Measurements from ENCODE around the gene SLC7A10.
"Not testable (repeated sequence)": the region's sequence is repeated elsewhere in the genome, so short reads cannot be mapped to it uniquely, and the experiment has no call there.

SLC7A10 gene

DNA sequence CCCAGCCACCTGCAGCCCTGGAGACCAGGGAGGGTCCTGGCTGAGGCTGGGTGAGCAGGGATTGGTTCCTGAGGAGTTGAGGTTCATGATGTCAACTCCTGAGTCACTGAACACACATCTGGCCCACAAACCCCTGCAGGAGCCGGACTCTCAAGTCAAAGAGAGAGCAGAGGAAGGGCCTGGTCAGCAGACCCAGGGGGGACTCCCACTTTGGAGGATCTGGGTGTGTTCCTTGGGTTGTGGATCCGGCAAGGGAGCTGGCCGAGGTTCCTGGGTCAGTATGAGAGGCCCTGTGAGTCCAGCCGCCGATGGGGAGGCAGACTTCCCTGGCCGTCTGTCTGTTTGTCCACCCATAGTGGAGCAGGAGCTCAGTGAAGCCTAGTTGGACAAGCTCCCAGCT is 4.0 kb downstream of the SLC7A10 start:
- DNase-seq (ENCODE audit: extremely low spot score, insufficient read length, low read depth) = no peak
- FAIRE-seq = no peak

DNA sequence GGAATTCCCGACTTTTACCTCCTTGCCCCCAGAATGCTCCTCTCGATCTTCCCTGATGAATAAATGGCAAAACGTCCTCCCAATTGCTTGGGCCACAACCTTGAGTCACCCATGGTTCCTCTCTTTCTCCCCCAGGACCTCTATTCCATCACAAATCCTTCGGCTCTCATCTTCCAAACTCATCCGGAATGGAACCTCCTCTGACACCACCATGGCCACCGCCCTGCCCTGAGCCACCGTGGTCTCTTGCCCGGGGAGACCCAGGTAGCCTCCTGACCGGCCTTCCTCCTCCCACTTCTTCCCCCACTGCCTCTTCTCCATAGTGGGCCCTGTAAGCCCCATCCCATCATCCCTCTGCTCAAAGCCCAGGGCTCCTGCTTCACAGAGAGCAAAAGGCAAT is 4.9 kb downstream of the SLC7A10 start:
- FAIRE-seq = no peak
- DNase-seq (ENCODE audit: extremely low spot score, insufficient read length, low read depth) = no peak

DNA sequence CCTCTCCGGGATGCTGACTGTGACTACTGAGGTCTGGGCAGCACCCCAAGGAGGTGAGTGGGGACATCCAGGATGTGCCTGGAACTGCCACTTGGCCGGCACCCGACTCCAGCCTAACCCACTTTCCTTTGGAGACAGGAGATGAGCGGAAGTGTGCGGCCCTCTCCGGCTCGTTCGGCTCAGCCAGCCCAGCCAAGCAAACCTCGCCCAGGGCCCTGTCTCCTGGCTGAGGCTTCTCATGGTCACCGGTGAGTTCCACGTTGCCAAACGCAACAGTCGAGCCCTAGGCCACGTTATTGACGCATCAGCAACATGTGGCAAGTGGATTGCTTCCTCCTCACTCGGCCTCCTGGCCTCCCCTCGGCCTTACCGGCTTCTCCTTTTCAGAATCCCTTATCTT is 5.5 kb downstream of the SLC7A10 start:
- FAIRE-seq (no peak), DNase-seq (ENCODE audit: extremely low spot score, insufficient read length, low read depth) (no peak)

DNA sequence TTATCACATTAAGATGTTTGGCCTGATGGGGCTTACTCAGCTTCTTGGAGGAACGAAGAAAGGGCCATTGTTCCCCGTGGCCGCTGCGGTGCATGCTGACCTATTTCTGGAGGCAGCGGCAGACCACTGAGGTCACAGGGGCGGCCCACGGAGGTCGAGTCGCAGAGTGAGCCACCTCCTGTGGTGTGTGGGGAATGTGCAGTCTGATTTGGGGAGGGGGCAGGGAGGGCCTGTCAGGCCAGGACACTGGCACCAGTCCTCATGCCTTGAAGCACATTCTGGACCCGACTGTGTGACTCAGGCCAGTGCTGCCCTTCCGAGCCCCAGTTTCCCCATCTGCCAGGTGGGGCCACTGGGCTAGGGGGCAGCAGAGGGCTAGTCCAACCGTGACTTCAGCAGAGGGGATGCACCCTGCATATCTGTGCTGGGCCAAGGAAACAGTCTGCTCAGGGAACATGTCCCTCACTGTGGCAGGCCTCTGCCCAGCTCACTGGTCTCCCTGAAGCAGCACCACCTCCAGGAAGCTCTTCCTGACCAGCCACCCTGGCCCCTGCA is 6.3 kb downstream of the SLC7A10 start:
- no peak for FAIRE-seq
- no peak for DNase-seq (ENCODE audit: extremely low spot score, insufficient read length, low read depth)

DNA sequence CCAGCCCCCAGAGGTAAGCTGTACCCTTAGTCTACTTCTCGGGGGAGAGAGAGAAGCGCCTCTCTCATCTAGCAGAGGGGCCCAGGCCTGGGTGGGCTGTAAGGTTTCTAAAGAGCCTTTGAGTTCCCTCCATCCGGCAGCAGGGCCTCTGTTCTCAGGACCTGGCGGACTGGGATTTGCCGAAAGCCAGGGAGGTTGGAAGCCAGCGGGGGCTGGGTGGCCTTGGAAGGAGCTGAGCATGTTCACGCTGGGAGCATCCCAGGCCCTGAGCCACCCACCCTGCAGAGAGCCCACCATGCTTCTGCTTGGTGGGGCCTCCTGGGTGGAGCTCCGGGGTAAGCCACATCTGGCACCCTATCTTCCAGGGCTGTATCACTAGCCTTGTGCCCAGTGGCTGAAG is 7.8 kb downstream of the SLC7A10 start:
- no peak for FAIRE-seq

DNA sequence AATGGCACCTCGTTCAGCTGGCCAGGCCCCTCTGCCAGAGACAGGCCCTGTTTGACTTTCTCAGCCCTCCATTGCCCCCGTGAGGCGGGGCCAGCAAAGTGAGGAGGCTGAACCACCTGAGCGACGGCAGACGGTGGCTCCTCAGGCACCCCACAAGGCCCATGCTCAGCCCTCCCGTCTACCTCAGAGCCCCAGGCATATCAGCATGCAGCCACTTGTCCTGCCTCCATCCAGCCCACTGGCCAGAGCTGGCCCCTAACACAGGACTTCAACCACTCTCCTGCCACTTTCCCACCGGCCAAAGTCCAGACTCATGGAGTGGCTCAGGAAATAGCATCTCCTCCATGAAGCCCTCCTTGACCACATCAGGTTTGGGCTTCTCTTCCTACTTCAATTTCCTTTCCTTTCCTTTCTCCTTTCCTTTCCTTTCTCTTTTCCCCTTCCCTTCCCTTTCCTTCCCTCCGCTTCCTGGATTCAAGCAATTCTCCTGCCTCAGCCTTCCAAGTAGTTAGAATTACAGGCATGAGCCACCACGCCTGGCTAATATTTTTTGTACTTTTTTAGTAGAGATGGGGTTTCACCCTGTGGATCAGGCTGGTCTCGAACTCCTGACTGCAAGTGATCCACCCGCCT is 9.3 kb downstream of the SLC7A10 start:
- no peak for FAIRE-seq

More for the DNA sequence above, 7.8 kb downstream of the SLC7A10 start:
- no peak for DNase-seq (ENCODE audit: extremely low spot score, insufficient read length, low read depth)

DNA sequence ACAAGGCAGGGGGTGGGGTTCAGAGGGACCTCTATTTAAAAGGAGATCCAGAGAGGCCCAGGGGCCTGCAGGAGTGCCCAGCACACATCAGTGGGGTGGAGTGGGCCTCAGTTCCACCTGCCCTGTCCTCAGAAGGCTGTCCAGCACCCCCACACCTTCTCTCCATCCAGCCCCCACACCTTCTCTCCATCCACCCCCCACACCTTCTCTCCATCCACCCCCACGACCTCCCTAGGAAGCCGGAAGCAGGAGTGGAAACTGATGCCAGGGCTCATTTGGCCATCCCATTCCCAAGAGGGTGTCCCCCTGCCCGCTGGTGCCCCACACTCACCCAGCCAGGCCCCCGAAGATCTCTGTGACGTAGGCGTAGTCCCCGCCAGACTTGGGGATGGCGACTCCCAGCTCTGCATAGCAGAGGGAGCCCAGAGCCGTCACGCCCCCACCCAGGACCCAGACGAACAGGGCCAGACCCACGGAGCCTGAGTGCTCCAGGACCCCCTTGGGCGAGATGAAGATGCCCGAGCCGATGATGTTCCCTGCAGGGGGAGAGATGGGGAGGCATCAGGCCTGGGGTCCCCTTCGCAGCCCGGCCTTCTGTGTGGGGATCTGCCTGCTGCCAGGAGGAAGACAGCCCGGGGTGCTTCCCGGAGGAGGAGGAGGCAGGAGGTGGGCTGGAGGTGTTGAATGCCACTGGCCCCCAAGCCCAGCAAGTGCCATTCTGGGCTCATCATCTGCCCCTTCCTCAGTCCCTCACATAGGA is 10.0 kb downstream of the SLC7A10 start:
- FAIRE-seq (no peak), DNase-seq (ENCODE audit: extremely low spot score, insufficient read length, low read depth) (no peak)

More for the DNA sequence above, 9.3 kb downstream of the SLC7A10 start:
- no peak for DNase-seq (ENCODE audit: extremely low spot score, insufficient read length, low read depth)

DNA sequence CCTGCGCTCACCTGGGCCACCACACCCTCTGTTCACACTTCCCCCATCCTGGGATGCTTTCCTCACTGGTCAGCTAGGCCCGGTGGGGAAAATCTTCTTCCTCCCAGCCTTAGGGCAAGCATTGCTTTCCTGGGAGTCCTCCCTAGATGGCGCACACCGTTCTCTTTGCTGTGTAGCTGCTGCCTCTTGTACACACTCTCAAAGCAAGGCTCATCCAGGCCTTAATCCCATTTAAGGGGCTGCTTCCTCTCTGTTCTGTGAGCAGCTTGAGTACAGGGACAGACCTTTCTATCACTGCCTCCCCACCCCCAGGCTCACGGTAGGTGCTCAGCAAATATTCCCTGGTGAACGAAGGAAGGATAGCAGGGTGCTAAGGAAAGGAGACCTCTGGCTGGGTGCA is 11.1 kb downstream of the SLC7A10 start:
- DNase-seq (ENCODE audit: extremely low spot score, insufficient read length, low read depth) (no peak), FAIRE-seq (no peak)

DNA sequence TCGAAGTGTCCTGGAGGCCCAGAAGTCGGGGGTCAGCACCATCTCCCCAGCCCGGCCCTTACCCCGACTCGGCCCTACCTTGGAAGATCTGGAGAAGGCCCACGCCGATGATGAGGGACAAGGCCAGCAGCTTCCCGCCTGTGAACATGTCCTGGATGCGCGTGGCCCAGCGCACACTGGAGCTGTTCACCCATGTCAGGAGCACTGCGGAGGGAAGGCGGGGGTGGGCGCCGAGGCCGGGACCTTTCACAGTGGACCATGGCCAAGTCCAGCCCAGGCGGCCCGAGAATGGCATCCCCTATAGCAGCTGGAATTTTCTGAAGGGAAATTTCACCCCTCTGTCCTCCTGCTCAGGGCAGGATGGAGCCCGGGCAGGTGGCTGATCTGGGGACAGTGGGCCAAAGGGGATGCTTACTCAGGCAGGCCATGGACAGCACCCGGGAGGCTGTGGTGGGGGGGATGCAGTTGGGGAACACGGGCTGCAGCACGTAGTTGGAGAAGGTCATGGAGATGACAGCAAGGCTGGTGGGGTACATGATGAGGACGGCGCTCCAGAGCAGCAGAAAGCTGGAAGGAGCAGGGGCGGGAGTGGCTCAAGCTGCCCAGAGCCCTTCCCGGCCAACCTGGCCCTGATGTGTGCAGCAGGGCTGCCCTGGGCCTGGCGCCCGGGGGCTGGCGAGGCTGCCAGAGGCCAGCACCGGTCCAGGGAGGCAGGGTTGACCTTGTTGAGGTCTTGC is 13.0 kb downstream of the SLC7A10 start:
- DNase-seq (ENCODE audit: extremely low spot score, insufficient read length, low read depth) = no peak
- no peak for FAIRE-seq

DNA sequence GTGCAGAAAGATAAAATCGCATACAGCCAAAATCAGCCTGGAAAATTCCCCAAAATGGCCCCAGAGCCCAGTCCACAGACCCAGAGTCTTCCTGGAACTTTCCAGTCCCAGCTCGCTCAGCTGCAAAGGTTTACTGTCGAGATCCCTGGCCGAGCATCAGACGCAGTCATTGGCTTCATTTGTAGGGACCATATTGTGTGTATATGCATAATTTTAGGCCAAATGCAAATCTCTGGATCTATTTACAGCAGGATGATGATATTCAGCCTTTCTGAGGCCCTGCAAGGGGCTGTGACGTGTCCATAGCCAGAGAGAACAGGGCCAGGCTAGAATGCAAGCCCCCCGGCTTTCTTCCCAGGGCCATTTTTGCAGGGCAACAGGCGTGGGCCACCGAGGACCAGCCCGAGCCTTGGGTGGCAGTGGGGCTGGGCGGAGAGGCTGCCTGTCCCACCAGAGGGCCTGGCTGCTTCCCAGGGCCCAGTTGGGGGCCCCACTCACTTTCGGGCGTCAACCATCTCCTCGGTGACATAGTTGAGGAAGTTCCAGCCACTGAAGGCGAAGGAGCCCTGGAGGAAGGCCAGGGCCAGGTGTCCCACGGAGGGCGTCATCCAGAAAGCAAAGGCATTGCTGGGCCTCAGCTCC is 13.7 kb downstream of the SLC7A10 start:
- DNase-seq (ENCODE audit: extremely low spot score, insufficient read length, low read depth) (no peak), FAIRE-seq (no peak)

DNA sequence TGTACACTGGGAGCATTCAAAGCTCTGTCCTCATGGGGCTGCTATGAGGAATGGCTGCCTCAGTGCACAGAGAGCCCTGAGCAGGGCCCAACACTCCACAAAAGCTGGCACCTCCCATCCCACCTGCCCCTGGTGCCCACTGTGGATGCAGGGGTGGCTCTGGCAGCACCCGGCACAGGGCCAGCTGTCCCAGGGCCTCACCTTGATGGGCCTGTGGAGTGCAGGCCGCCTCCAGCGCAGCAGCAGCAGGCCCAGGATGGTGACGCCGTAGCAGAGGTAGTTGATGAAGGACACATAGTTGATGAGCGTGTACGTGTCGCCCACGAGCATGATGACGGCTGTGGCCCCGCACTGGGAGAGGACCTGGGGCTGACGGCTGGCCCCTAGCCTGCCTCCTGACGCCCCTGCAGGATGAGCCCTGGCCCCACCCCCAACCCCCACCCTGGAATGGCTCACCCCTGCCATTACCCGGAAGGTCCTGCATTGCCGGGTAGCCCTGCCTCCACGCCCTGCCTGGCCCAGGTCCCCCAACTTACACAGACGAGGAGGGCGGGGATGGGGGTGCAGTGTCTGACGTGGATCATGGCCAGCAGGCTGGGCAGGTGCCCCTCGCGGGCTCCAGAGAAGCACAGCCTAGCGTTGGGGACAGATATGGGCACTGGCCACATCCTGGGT is 15.2 kb downstream of the SLC7A10 start:
- FAIRE-seq (no peak), DNase-seq (ENCODE audit: extremely low spot score, insufficient read length, low read depth) (no peak)

DNA sequence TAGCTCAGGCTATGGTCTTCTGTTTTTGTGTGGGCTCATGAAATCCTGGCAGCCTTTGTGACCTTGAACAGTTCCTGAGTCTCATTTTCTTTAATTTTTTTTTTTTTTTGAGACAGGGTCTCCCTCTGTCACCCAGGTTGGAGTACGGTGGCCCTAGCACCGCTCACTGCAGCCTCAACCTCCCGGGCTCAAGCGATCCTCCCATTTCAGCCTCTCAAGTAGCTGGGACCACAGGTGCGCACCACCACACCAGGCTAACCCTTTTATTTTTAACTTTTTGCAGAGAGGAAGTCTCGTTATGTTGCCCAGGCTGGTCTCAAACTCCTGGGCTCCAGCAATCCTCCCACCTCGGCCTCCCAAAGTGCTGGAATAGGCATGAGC is 15.8 kb downstream of the SLC7A10 start:
- not testable (repeated sequence) for FAIRE-seq; DNase-seq (ENCODE audit: extremely low spot score, insufficient read length, low read depth)

DNA sequence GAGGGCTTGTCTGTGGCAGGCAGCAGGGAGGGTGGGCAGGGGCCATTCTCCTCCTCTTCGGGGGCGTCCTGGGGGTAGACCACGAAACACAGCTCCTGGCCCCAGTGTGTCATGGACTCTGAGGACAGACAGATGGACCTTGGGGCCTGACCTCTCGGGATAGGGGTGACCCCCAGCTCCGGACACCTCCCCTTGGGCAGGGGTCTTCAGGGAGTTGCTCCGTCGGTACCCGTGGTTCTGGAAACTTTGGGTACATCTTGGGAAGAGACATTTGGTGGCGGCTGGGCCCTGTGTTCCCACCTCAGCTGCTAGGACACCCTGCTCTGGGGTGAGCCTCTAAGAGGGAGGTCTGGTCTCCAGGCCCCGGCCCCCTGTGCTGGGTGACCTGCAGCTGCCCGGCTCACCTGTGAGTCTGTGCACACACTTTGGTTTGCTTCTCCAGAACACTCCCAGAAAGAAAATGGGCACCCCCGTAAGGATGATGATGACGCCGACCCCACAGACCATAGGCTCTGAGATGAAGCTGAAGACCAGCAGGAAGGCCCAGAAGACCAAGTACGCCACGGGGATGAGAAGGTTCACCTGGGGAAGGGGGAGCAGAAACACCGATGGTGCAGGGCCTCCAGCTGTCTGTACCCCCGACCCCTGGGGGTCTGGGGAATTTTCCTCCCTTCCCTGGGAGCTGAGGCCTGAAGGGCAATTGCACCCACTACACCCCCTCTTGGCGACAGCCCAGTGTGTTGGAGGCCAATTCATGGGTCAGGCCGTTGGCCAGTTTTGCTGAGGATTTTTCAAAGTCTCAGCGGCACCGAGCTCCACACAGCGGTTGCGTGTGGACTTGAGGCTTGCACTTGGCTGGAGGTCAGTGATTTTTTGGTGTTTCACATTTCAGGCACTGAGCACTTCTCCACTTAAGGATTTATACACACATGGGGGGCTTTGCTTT is 16.5 kb downstream of the SLC7A10 start:
- FAIRE-seq (no peak), DNase-seq (ENCODE audit: extremely low spot score, insufficient read length, low read depth) (no peak)

DNA sequence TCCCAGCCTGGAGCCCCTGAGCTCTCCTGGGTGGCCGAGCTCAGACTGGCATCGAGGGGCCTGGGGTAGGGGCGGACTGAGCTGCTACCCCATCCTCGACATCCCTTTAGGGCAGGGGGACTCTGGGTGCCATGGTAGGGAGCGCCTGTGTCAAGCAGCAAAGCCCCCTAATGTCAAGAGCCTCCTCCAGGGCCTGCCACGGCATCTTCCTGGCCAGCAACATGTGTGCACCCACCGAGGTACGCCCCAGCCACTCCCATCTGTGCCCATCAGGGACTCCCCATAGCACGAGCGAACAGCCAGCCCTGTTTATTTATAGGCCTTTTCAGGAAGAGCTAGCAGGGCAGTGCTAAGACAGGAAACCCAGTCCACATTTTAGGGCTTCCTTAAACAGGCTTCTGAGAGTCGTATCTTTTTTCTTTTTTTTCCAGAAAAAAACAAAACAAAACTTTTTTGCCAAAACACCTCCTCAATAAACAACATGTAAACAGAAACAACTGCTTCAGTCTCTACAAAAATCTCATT is 17.2 kb downstream of the SLC7A10 start:
- no peak for DNase-seq (ENCODE audit: extremely low spot score, insufficient read length, low read depth)
- no peak for FAIRE-seq

DNA sequence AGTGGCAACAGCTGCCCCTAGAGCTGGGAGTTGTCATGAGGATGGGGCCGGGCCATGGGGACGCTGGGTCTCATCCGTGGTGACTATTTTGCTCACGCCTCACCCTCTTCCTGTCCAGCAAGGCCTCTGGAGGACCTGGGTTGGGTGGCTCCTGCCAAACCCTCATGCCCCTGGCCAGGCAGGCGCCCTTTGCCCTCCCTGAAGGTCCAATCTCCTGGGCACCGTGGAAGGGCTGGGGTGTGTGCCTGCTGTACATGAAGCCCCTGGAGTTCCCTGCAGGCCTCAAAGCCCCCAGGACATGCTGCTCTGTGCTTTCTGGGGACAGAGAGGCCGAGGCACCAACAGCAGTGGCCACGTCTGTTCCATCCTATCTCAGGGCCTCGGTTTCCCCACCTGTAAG is 17.7 kb downstream of the SLC7A10 start:
- FAIRE-seq = no peak
- DNase-seq (ENCODE audit: extremely low spot score, insufficient read length, low read depth) = no peak

DNA sequence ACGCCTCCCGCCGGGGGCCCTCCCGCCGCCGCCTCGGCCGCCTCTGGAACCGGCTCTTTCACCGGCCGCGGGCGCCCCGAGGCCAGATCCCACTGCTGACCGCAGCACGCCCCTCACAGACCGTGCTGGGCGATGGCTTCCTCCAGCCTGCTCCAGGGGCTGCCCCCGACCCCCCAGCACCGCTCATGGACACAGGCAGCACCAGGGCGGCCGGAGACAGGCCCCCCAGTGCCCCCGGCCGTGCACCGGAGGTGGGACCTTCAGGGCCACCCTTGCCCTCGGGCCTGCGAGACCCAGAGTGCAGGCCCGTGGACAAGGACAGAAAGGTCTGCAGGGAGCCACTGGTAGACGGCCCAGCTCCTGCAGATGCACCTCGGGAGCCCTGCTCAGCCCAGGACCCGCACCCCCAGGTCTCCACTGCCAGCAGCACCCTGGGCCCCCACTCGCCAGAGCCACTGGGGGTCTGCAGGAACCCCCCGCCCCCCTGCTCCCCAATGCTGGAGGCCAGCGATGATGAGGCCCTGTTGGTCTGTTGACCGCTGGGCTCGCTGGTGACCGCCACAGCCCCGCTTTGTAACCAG is 18.5 kb downstream of the SLC7A10 start:
- no peak for DNase-seq (ENCODE audit: extremely low spot score, insufficient read length, low read depth)

DNA sequence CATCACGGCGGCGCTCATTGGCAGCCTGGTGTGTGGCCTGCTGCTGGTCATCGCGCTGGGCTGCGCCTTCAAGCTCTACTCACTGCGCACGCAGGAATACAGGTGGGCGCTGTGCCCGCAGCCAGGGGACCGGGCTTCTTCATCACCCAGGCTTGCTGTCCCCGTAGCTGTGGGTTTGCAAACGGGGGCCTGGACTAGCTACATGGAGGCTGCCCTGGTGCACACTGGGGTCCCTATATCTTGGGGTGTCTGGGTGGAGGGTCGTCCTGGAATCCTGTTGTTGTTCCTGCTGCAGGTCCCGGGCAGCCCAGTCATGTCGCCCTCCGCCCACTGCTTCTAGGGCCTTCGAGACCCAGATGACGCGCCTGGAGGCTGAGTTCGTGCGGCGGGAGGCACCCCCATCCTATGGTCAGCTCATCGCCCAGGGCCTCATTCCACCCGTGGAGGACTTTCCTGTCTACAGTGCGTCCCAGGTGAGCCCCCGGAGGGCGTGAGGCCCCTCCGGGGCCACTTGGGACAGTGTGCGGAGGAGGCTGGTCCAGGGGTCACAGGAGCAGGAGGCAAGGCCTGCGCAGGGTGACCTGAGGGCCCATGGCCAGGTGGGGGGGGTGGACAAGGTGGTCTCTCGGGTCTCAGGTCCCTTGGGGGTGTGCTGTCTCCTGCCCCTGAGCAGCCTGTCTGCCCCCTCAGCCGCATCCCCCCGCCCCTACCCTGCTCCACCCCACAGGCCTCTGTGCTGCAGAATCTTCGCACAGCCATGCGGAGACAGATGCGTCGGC is 19.2 kb downstream of the SLC7A10 start:
- FAIRE-seq = no peak

More for the DNA sequence above, 18.5 kb downstream of the SLC7A10 start:
- FAIRE-seq = no peak

More for the DNA sequence above, 19.2 kb downstream of the SLC7A10 start:
- no peak for DNase-seq (ENCODE audit: extremely low spot score, insufficient read length, low read depth)
